GM21423 (cell line): ENCODE measurements around the gene LRRC56.

Source experiments
- ATAC-seq: cut with Tn5 transposase; IDR thresholded peaks from one replicate; pipeline ENCODE4 v1.9.1; 2021; ENCODE audit warnings: mild to moderate bottlenecking, moderate library complexity; ENCODE audit not compliant: unreplicated experiment

Gene LRRC56, protein sequence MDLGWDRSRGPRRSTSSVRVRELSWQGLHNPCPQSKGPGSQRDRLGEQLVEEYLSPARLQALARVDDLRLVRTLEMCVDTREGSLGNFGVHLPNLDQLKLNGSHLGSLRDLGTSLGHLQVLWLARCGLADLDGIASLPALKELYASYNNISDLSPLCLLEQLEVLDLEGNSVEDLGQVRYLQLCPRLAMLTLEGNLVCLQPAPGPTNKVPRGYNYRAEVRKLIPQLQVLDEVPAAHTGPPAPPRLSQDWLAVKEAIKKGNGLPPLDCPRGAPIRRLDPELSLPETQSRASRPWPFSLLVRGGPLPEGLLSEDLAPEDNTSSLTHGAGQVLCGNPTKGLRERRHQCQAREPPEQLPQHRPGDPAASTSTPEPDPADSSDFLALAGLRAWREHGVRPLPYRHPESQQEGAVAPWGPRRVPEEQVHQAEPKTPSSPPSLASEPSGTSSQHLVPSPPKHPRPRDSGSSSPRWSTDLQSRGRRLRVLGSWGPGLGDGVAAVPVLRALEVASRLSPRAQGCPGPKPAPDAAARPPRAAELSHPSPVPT

GRCh38 chr11:536841-537621 is at the start of gene LRRC56:
Gene LRRC56, plus strand, starts transcription at chr11:537527. Its CDS starts 3,158 bp downstream, at chr11:540685.
- peak; percentile 50 for ATAC-seq

GRCh38 chr11:487571-488021 is 49.7 kb upstream of the LRRC56 start:
- no peak for ATAC-seq

DNA sequence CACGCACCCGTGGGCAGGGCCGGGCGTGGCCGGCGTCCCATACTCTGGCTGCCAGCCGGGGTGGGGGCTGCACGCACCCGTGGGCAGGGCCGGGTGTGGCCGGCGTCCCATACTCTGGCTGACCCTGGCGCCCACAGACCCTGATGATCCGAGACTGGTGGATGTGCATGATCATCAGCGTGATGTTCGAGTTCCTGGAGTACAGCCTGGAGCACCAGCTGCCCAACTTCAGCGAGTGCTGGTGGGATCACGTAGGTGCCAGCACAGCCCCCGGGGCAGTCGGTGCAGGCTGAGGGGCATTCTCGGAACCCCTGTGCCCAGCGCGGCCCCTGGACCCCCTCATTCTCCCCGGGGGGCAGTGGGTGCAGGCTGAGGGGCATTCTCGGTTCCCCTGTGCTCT is 49.3 kb upstream of the LRRC56 start:
- no peak for ATAC-seq

DNA sequence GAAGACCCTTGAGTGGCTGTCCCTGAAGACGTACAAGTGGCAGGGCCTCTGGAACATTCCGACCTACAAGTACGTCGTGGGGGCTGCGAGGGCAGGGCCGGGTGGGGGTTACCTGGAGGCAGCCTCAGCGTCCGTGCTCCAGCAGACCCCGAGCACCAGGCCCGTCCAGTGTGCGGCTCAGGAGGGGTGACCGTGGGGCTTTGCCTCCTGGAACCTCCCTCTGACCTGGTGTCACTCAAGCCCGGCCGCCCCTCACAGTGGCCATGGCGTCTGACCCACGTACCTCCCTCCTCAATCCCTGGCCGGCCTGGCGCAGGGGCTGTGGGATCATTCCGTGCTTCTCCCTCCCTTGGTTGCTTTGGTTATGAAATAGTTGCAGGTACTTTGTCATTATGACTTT is 48.7 kb upstream of the LRRC56 start:
- no peak for ATAC-seq

- no peak for ATAC-seq
These were observed 48.3 kb upstream of the LRRC56 start for GRCh38 chr11:488992-489391.

DNA sequence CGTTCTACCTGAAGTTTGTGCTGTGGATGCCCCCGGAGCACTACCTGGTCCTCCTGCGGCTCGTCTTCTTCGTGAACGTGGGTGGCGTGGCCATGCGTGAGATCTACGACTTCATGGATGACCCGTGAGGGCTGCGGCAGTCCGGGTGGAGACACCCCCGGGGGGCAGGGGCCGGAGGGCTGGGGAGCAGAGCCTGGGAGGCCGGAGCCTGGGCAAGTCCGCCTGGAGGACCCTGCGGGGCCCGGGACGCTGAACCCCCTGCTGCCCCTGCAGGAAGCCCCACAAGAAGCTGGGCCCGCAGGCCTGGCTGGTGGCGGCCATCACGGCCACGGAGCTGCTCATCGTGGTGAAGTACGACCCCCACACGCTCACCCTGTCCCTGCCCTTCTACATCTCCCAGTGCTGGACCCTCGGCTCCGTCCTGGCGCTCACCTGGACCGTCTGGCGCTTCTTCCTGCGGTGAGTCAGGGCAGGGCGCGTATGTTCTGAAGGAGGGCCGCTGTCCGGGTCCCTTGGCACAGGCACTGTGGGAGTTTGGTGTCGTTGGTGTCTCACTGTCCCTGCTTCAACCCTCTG is 47.6 kb upstream of the LRRC56 start:
- ATAC-seq: no peak

GRCh38 chr11:490186-490929 is 47.0 kb upstream of the LRRC56 start:
- ATAC-seq: no peak

DNA sequence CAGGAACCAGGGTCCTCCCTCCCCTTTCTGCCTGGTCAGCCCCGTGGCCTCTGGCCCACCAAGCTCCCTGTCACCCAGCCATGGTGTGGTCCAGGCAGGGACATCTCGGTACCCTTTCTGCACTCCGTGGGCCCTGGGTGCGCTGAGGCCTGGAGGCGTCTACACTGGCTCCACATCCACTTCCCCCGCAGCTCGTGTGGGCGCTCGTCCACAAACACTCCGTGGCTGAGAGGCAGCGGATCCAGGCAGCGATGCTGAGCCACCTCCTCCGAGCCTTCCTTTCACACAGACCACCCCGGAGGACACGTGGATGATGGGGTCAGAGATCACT is 46.4 kb upstream of the LRRC56 start:
- no peak for ATAC-seq

GRCh38 chr11:491358-491757 is 46.0 kb upstream of the LRRC56 start:
- ATAC-seq: no peak

DNA sequence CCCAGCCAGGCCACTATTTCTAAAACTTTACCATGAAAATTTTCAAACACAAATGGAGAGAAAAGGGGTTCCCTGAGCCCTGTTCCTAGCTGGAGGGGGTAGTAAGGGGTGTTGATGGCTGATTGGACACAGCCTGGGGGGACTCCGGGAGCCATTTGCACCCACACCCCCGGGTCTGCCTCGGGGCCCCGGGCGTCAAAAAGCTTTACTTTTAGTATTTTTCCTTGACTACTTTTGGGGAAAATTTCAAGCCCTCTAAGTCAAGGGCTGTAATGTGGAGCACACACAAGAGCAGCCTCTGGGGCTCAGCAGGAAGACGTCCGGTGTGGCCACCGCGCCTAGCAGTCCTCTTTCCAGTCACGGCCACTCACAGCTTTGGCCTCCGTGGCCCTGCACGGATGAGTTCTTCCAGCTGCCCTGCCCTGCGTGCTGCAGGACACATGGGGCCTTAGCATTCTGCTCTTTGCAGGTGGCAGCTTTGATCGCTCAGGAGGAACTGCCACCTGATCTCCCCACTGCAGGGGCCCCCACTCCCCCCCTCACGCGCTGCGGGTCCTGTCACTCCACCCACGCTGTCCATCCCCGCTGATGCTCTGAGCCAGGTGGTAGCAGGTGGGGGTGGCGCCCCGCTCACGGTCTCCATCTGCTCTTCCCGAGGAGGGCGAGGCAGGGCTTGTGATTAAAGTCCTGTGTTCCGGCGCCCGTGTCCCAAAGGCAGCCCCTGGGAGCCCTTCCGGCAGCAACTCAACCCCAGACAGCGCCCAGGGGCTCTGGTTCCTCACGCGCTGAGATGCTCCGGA is 44.7 kb upstream of the LRRC56 start:
- ATAC-seq: no peak

DNA sequence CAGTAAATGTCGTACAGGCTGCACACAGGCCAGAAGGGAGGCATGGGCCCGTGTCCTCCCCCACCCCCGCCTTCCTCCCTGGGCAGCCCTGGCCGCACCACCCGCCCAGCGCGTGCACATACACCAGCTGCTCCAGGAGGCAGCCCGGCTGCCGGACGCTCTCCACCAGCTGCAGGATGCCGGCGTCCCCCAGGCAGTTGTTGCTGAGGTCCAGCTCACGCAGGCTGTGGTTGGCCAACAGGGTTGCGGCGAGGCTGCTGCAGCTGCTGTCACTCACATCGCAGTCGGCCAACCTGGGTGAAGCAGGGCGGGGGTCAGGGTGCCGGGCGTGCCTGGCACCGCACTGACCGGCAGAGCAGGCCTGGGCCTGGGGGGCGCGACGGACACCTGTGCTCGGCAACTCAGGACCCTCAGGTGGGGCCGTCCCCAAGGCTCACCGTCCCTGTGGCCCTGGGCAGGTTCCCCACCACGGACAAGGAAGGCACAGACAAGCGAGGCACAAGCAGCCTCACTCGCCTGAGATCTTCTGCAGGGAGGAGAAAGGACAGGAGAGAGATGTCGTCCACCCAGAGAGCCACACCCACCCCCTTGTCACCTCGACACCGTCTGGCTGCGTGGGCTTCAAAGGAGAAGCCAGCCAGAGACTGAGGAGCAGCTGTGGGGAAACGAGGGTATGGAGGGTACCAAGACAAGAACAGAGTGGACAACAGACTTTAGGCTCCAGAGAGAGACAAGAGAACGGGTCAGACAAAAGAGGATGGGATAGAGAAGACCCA is 42.4 kb upstream of the LRRC56 start:
- ATAC-seq: no peak

GRCh38 chr11:495537-495931 is 41.8 kb upstream of the LRRC56 start:
- no peak for ATAC-seq

DNA sequence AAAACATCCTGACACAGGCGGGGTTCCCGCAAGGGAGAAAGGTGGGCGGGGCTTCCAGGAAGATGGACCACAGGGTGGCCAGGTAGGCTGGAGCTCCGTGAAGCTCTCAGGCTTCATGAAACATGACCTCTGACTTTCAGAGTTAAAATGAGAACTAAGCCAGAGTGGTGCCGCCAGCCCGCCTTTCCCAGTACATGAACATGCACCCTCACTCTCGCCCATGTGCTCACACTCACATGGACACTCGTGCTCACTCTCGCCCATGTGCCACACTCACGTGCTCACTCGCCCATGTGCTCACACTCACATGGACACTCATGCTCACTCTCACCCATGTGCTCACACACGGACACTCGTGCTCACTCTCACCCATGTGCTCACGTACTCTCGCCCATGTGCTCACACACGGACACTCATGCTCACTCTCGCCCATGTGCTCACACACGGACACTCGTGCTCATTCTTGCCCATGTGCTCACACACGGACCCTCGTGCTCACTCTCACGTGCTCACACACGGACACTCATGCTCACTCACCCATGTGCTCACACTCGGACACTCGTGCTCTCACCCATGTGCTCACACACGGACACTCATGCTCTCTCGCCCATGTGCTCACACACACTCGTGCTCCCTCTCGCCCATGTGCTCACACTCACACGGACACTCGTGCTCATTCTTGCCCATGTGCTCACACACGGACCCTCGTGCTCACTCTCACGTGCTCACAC is 40.3 kb upstream of the LRRC56 start:
- no peak for ATAC-seq

DNA sequence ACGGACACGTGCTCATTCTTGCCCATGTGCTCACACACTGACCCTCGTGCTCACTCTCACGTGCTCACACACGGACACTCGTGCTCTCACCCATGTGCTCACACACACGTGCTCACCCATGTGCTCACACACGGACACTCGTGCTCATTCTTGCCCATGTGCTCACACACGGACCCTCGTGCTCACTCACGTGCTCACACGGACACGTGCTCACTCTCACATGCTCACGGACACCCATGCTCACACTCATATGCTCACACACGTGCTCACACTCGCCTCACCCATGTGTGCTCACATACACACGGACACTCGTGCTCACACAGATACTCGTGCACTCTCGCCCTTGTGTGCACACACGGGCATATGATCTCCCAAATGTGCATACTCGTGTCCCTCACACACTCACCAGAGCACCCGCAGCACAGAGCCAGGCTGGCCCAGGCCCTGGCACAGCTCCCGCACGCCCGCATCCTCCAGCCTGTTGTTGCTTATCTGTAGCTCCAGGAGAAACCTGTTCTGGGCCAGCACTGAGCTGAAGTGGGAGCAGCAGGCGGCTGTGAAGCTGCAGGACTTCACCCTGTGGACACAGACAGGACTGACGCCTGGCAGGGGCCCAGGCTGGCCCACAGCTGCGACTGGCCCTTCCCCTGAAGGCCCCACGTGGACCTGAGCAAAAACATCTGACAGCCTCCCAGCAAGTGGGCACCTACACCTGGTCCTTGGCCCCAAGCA is 39.6 kb upstream of the LRRC56 start:
- ATAC-seq: no peak

DNA sequence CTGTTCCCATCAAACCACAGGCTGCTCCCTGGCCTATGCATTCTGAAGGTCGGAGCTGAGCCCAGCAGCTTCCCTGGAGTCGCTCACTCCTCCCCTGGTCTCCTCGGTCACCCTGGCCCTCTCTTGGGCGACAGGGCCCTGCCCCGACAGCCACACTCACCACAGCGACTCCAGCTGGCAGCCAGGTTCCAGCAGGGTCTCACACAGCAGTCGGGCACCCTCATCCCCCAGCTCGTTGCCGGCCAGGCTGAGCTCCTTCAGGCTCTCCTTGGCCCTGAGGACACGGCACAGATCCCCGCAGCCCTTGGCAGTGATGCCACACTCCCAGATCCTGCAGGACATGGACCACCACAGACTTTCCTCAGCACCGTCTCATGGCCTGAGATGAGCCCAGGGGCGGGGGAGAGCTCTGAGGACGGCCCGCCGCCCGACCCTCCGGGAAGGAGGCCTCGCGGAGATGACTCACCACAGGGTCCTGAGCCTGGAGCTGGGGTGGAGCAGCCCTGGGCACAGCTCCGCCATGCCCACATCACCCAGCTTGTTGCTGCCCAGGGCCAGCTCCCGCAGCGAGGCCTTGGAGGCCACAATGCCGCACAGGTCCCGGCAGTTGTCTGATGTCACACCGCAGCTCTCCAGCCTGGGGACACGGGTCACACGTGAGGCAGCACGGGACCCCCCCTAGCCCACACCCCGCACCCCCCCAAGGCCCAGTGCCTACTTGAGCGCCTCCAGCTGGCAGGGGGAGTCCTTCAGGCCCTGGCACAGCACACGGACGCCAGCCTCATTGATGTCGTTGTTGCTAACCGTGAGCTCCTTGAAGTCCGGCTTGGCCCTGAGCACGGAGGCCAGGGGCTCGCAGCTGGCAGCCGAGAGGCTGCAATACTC is 38.8 kb upstream of the LRRC56 start:
- ATAC-seq: no peak

DNA sequence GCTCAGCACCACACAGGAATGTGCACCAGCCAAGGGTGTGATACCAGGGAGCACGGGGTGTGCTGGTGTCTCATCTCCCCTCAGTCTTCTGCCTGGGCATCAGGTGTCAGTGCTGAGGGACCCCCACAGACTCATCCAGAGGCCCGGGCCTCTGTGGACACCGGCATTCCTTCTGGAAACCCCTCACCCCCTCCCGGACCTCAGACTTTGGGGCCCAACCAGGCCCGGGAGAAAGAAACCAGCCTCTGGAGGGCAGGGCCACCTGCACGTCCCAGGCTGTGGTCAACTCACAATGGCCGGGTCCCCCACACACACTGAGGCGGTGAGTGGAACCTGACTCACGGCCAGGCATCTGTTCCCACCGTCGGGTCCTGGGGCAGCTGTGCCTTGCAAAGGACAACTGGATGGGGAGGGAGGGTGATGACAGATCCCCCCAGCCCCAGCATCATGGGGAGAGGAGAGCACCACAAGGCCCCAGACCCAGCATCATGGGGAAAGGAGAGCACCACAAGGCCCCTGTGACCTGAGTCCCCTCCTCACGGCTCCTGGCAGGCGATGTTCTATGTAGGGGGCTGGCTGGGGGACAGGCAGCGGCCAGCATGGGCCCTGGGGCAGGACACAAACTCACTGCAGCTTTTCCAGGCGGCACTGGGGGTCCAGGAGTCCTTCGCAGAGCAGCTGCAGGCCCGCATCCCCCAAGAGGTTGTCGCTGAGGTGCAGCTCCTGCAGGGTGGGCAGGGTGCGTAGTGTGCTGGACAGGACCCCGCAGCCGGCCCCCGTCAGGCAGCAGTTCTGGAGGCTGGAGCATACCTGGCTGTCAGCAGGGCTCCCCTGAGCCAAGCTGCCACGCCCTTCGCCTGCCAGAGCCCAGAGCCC is 37.9 kb upstream of the LRRC56 start:
- no peak for ATAC-seq
